GM12875 (cell line): ENCODE data around the gene SYNRG.

Experiments
- H3K4me3 ChIP-seq: one replicate; pipeline ENCODE4 v1.5.1; 2011; ENCODE audit warnings: low read depth, low read length, control low read depth
- CTCF ChIP-seq: IDR thresholded peaks from 2 replicates; pipeline ENCODE4 v1.5.1; 2011; ENCODE audit warnings: low read depth, mild to moderate bottlenecking, control low read depth, inconsistent platforms, low read length, moderate library complexity, borderline replicate concordance; ENCODE audit not compliant: insufficient read depth

The SYNRG gene

GRCh38 chr17:37527249-37527851 lies 81.9 kb downstream of the SYNRG start:
- no peak overlapping the region for H3K4me3 ChIP-seq
- peak; percentile 54; the same call in 1 of the 2 replicates for TF ChIP-seq CTCF

- no peak for TF ChIP-seq CTCF
- H3K4me3 ChIP-seq, result no peak overlapping the region
Observed at GRCh38 chr17:37523715-37524219, 85.5 kb downstream of the SYNRG start.

GRCh38 chr17:37521821-37522220 lies 87.4 kb downstream of the SYNRG start:
- TF ChIP-seq CTCF, result no peak

GRCh38 chr17:37520174-37520573 lies 89.0 kb downstream of the SYNRG start:
- no peak for TF ChIP-seq CTCF
- H3K4me3 ChIP-seq, result no peak overlapping the region

More at GRCh38 chr17:37521821-37522220, 87.4 kb downstream of the SYNRG start:
- H3K4me3 ChIP-seq, result no peak overlapping the region

DNA sequence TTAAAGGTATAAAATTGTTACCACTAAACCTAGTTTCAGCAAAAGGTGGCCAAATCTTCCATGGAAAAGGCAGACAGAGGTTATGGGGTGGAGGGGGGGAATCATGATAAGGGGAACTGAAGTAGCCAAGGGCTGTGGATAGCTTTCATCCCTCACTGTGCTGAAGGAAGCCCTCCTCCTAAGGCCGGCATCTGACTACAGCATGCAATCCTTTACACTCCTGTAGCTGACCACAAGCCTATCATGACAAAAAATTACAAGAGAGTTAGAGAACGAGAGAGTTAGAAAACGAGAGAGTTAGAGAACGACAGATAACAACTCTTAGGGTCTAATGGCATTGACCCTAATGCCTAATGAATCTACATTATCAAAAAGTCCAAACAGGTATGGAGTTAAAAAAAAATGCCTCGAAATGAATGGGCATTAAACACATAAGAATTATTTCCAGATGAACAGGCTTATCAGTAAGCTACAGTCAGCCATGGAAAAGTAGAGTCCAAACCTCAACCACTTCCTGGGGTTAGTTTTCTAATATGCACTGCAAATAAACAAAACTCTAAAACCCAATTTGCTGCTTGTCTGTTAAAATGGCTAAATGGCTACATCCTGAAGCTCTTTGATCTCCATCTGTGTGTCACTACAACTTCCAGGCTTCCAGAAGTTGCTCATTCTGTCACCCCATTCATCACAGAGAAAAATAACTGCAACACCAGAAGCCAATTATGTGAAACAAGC lies 89.8 kb downstream of the SYNRG start:
- no peak overlapping the region for H3K4me3 ChIP-seq
- no peak for TF ChIP-seq CTCF

GRCh38 chr17:37518826-37519225 lies 90.4 kb downstream of the SYNRG start:
- H3K4me3 ChIP-seq, result no peak overlapping the region
- no peak for TF ChIP-seq CTCF

DNA sequence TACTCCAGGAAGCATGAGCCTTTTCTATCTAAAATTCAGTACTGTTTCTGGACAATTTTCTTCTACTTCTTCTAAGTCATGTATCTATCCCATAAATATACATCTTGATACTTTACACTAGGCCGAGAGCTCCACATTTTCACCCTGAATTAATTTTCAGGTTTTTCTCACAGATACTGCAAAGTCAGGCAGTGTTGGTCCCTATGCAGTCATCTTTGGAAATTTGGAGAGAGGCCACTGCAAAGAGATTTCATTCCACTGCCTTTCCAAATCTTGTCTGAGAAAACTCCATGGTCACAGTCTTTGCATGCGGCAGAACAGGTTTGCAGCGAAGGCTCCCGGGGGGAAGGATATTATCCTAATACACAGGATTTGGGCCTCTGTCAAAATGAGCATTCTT lies 91.3 kb downstream of the SYNRG start:
- H3K4me3 ChIP-seq, result no peak overlapping the region
- TF ChIP-seq CTCF, result no peak
